ENCODE results near the gene RNF34. TPM values are rescaled to one million over a fixed set of nuclear protein-coding genes. Genes with fewer than 3 reads are reported as not detected.

Gene RNF34
- total RNA-seq, 6 donors from 2014 or later, result 22.1 to 48.2 (median 32.4) TPM

DNA sequence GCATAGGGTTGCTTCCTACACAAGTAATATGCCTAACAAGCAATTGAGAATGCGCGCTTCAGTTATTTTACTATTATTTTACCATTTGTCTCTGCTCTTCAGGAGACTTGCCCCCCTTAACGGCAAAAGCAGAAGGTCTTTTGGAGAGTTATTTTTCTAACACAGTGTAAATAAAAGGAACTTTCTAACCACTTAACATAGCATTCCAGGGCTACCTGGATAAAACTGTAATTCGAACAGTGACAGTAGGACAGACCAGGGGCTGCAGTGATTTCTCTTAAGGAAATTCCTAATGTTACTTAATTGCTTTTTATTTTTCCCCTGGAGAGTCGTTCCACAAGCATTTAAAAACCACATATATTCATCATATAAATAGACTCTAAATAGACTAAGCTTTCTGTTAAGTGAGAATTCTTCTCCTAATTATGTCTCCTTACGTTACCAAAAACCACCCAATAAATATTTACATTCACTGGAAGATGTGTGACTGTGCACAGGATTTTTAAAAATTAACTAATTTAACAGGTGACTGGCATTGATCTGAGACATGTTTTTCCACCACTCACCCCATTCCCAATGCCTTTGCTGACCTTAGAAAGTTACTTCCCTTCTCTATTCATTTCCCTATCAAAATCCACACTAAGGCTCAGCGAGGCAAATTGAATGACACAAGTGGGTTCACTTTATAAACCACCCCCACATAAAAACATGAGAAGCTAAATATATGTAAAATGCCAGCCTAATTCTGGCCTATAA, 72.4 kb downstream of the RNF34 start:
- no peaks in the 10 kb centered on the region for H3K27me3 ChIP-seq
- H3K36me3 ChIP-seq, result no peaks in the 10 kb centered on the region
- 69 to 70% methylated on average over 7 of the region's 7 CpGs for WGBS, 2 donors
- no peak for TF ChIP-seq POLR2AphosphoS5 (IDR thresholded peaks at IDR 0.05)
- no peak for TF ChIP-seq EP300 (IDR thresholded peaks at IDR 0.05)
- TF ChIP-seq, protein P1, sequence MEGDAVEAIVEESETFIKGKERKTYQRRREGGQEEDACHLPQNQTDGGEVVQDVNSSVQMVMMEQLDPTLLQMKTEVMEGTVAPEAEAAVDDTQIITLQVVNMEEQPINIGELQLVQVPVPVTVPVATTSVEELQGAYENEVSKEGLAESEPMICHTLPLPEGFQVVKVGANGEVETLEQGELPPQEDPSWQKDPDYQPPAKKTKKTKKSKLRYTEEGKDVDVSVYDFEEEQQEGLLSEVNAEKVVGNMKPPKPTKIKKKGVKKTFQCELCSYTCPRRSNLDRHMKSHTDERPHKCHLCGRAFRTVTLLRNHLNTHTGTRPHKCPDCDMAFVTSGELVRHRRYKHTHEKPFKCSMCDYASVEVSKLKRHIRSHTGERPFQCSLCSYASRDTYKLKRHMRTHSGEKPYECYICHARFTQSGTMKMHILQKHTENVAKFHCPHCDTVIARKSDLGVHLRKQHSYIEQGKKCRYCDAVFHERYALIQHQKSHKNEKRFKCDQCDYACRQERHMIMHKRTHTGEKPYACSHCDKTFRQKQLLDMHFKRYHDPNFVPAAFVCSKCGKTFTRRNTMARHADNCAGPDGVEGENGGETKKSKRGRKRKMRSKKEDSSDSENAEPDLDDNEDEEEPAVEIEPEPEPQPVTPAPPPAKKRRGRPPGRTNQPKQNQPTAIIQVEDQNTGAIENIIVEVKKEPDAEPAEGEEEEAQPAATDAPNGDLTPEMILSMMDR (IDR thresholded peaks at IDR 0.05), result no peak
- TF ChIP-seq POLR2A (IDR thresholded peaks at IDR 0.05), result no peak
- DNase-seq (no peak), ATAC-seq (ENCODE audit: low FRiP score in 2 of 2) (no peak)
- H3K9me3 ChIP-seq, result no peaks in the 10 kb centered on the region
- peaks cover 11 to 41% (median 27%) of the 10 kb centered on the region in 4 donors for H3K4me1 ChIP-seq
- H3K4me3 ChIP-seq, result no peak overlapping the region
- no peak overlapping the region for H3K27ac ChIP-seq

Other genes starting within 250 kb of the RNF34 start
- gene P2RX4, start 190.0 kb upstream of the RNF34 start, total RNA-seq, result 10 to 100 TPM; 62.7 to 98.5 (median 79.5) TPM
- gene CAMKK2, start 103.4 kb upstream of the RNF34 start, total RNA-seq, result 10 to 100 TPM; 27.7 to 63.9 (median 41.7) TPM
- 100 to 1,000 TPM in 2 of 6 donors, 10 to 100 TPM in 4; 68.1 to 172 (median 87.3) TPM for gene ANAPC5, start 47.7 kb upstream of the RNF34 start, total RNA-seq
- gene KDM2B, start 180.9 kb downstream of the RNF34 start, total RNA-seq, result 10 to 100 TPM; 29.5 to 81.7 (median 34.2) TPM
- gene ORAI1, start 226.4 kb downstream of the RNF34 start, total RNA-seq, result 10 to 100 TPM in 5 of 6 donors, 1 to 10 TPM in 1; 7.3 to 48.2 (median 34.3) TPM